GM10847 (cell line): ENCODE results near the gene OPRL1.

ENCODE experiments used
- POLR2A ChIP-seq: IDR thresholded peaks from 2 replicates; pipeline ENCODE4 v1.6.1; 2011; ENCODE audit not compliant: insufficient read length; ENCODE audit errors: extremely low read depth

OPRL1 gene

DNA sequence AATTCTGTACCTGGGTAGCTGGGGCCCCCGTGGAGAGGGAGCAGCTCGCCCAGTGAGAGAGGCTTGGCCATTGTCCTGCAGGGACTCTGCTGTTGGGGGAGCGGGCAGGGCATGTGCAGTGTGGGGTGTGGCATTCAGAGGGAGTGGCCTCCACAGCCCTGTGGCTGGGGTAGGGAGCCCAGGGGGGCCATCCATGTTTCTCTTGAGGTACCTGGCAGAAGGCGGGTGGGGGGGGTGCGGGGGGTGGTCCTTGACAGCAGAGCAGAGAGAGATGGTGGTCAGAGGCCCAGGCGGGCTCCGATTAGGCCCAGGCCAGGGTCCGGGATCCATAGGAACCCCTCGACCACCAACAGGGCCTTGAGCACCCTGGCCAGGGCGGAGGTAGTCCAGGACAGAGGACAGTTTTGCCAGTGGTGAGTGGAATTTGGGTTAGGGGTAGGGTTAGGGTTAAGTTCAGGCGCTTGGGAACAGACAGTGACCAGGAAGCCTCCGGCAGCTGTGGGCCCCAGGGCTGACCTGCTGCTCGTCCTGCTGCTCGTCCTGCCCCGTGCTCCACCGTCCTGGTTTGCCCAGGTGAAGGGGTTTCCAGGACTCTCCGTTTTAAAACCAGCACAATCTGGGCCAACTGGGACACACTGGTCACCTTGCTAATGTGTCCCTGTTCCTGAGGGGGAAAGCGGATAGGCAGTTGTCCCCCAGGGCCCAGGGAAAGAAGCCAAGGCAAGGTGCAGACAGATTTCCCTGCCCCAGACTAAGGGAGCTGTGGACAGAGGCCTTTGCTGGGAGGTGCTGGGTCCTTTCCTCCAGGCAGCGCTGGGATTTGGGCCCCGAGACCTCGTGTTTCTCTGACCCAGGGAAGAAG, 59.5 kb downstream of the OPRL1 start:
- no peak for TF ChIP-seq POLR2A

GRCh38 chr20:64140061-64140931, 60.4 kb downstream of the OPRL1 start:
- no peak for TF ChIP-seq POLR2A

DNA sequence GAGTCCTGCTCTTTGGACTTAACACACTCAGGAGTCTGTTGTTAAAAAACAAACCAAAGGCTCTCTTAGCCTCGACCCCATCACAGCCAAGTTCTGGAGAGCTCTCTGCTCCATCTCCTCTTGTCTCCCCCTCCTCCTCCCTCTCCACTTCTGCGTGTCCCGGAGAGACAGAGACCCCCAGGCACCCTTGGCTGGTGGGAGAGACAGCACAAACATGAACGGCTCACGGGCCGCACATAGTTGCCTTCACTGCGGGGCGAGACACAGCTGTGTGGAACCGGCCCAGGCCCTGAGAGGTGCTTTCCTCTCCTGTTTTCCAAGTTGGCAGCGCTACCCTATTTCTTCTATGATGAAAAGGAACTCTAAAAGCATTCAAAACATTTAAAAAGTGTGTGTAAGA, 61.1 kb downstream of the OPRL1 start:
- TF ChIP-seq POLR2A: no peak

GRCh38 chr20:64142590-64142989, 62.7 kb downstream of the OPRL1 start:
- no peak for TF ChIP-seq POLR2A

DNA sequence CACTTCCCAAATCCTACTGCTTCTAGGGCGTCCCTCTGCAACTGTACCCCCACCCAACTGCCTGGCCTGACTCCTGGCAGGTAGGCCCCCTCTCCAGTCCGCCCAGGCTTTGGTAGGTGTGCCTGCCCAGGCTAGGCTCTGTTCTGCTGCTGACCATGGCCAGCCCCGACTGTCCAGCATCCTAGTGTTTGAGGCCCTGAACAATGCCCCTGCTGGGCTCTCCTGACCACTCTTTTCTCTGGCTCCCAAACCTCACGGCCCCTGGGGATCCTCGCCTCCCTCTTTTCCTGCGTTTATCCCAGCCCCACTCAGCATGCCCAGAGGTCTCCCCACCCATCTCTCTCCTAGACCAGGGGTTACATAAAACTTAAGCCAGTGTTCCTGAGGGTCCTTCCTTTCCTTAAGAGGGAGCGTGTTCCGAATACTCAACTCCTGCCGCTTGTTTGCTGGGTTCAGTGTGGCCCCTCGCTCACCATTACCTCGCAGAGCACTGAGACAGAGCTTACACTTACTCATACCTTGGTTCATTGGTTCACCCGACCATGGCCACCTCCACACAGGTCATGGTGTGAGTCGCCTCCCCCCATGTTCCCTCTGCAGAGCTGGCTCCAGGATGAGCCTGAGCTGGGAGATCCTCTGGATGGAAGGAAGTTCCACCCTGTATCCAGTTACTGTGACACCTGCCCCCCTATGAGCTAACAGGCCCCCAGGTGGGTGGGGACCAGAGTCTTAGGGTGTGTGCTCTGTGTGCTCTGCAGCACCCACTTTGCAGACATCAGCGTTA, 63.3 kb downstream of the OPRL1 start:
- no peak for TF ChIP-seq POLR2A

DNA sequence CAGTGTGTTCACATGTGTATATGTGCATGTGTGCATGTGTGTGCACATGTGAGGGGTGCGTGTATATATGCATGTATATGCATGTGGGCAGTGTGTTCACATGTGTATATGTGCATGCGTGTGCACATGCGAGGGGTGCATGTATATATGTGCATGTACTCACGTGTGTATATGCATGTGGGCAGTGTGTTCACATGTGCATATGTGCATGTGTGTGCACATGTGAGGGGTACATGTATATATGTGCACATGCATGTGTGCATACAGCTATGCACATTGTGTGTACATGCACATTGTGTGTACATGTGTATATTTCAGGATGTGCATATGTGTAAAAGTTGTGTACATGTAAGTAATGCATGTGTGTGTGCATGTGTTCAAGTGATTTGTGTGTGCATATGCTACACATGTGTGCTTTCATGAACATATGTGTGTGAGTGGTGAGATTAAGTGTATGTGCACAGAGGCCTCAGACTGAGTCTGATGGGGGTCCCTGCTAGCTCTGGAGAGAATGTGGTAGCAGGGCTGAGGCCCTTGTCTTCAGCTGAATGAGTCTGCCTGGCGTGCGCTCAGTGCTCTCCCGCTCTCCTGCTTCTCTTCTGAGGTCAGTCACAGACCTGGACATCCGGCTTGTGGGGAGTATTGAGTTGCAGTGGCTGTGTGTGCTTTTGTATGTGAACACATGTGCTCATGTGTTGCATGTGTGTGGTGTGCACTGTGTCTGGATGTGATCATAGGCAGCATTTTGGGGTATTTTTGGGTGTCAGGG, 64.4 kb downstream of the OPRL1 start:
- no peak for TF ChIP-seq POLR2A

- no peak for TF ChIP-seq POLR2A
These were observed 65.8 kb downstream of the OPRL1 start for GRCh38 chr20:64145458-64146300.

DNA sequence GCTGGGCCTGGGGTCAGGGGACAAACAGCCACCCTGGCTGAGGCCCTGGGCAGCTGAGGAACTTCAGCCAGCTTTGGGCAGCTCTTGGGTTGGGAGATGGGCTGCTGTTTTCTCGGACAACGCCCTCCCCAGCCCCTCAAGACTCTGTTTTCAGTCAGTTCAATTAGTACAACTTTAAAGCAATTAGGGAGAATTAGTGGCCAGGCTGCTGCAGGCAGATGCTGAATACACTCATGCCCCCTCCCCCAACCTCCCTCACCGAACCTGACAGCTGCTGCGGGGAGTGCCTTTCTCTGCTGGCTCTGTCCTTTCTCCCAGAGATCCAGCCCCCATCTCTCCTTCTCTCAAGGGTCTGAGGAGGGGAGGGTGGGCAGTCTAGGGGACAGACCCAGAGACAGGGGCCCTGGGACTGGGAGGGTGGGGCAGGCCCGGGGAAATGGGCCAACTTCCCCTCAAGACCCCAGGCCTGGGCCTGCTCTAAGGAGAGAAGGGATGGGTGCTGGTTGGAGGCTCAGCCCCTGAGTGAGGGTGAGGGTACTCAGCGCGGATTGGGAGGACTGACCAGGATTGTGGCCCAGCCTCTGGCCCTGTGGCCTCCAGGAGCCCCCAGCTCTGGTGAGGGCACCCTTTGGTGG, 66.5 kb downstream of the OPRL1 start:
- TF ChIP-seq POLR2A: no peak

DNA sequence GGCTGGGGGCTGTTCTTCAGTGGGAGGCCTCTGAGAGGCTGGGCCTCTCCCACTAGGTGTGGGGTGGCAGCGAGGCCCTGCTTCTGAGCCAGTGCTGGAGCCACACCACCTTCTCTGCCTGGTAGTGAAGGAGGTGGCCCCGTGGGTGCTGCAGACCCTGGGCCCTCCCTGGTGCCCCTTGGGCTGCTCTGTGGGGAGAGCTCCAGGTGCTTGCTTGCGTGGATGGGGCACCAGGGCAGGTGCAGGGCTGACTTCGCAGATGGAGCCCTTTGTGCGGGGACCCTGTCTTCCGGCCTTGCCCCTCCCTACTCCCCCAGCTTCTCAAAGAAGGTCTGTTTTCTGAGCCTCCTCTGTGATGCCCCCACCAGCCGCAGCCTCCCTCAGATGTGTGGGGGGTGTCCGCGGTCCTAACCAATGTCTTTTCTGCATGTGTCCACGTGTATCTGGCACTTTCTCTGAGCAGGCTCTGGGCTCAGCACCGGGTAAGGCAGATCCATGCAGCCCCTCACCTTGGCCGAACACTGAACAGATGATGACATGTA, 67.1 kb downstream of the OPRL1 start:
- no peak for TF ChIP-seq POLR2A

- no peak for TF ChIP-seq POLR2A
These were observed 68.7 kb downstream of the OPRL1 start for GRCh38 chr20:64148581-64148980.

GRCh38 chr20:64149141-64149540, 69.3 kb downstream of the OPRL1 start:
- no peak for TF ChIP-seq POLR2A

GRCh38 chr20:64149809-64150560, 70.1 kb downstream of the OPRL1 start:
- TF ChIP-seq POLR2A: no peak
